A673 (cell line): Measurements from ENCODE around the gene RNF225. TPM values are rescaled to one million over a fixed set of nuclear protein-coding genes. Genes with fewer than 3 reads are reported as not detected.

Experiments
- BruUV-seq: library from RNA; stranded (reverse); fragments of 400-500 nt; replicated peaks from 2 replicates; lab custom pipeline; 2021; lab: Mats Ljungman, UMichigan
- CTCF ChIA-PET: fragments of 300-600 bp; sonication (Branson Sonifier 250); formaldehyde crosslinking; loops from one replicate; lab custom pipeline; 2022; ENCODE audit warnings: antibody characterized with exemption; lab: Charles Lee
- POLR2A ChIA-PET: fragments of 300-600 bp; sonication (Branson Sonifier 250); formaldehyde crosslinking; loops from one replicate; lab custom pipeline; 2022; ENCODE audit warnings: antibody characterized with exemption; ENCODE audit not compliant: low non-redundant PET; lab: Charles Lee
- DNase-seq: peaks from one replicate; pipeline ENCODE4 v3.0.0-alpha.2; 2015; ENCODE audit warnings: low spot score
- H3K27ac ChIP-seq: fragments of 200-600 bp; sonication (generic); 2 replicates; pipeline ENCODE4 v1.5.1; 2016; ENCODE audit warnings: mixed run types, low read depth, mild to moderate bottlenecking, mixed read lengths, antibody characterized with exemption, low read length; ENCODE audit not compliant: poor library complexity, severe bottlenecking
- H3K27me3 ChIP-seq: fragments of 200-600 bp; sonication (generic); replicated peaks from 2 replicates; pipeline ENCODE4 v1.6.1; 2017; ENCODE audit warnings: mixed run types, low read depth, mild to moderate bottlenecking, mixed read lengths, antibody characterized with exemption, low read length; ENCODE audit not compliant: insufficient read depth, poor library complexity
- H3K36me3 ChIP-seq: fragments of 200-600 bp; sonication (generic); 2 replicates; pipeline ENCODE4 v1.6.1; 2016; ENCODE audit warnings: mixed run types, mild to moderate bottlenecking, mixed read lengths, antibody characterized with exemption, low read length; ENCODE audit not compliant: insufficient read depth, poor library complexity, severe bottlenecking
- H3K4me1 ChIP-seq: fragments of 200-600 bp; sonication (generic); 2 replicates; pipeline ENCODE4 v1.6.1; 2017; ENCODE audit warnings: mixed run types, mild to moderate bottlenecking, mixed read lengths, antibody characterized with exemption, low read length; ENCODE audit not compliant: insufficient read depth, poor library complexity, severe bottlenecking
- H3K4me3 ChIP-seq: fragments of 200-600 bp; sonication (generic); 2 replicates; pipeline ENCODE4 v1.5.1; 2016; ENCODE audit warnings: low read depth, mixed run types, mild to moderate bottlenecking, mixed read lengths, low read length; ENCODE audit not compliant: poor library complexity, severe bottlenecking
- H3K9me3 ChIP-seq: fragments of 200-600 bp; sonication (generic); 2 replicates; pipeline ENCODE4 v1.6.1; 2016; ENCODE audit warnings: mixed run types, low read depth, mild to moderate bottlenecking, mixed read lengths, antibody characterized with exemption, low read length; ENCODE audit not compliant: poor library complexity, severe bottlenecking
- EZH2 ChIP-seq: fragments of 200-600 bp; sonication (generic); IDR thresholded peaks from 2 replicates; pipeline ENCODE4 v1.6.1; 2017; ENCODE audit warnings: borderline replicate concordance, low read depth, mild to moderate bottlenecking, mixed read lengths, antibody characterized with exemption, low read length; ENCODE audit not compliant: poor library complexity, severe bottlenecking
- intact Hi-C: fragments of 100-400 bp; cut with micrococcal nuclease; formaldehyde crosslinking; loops from one replicate; pipeline ENCODE4 v1.10.0; 2022; ENCODE audit not compliant: unreplicated experiment
- total RNA-seq: library from RNA; stranded (reverse); gene quantifications from 2 replicates; pipeline ENCODE4 v1.2.3, GENCODE V29; 2021
- TF ChIP-seq, protein P1 (sequence below): fragments of 300-800, 200-600 bp; sonication (generic); conservative IDR thresholded peaks from 2 replicates; pipeline ENCODE4 v1.5.1; 2017; ENCODE audit warnings: low read depth, mild to moderate bottlenecking, antibody characterized with exemption, low read length, moderate library complexity, mixed read lengths

The RNF225 gene
- total RNA-seq, 1 experiment from 2014 or later: 0.60 TPM

DNA sequence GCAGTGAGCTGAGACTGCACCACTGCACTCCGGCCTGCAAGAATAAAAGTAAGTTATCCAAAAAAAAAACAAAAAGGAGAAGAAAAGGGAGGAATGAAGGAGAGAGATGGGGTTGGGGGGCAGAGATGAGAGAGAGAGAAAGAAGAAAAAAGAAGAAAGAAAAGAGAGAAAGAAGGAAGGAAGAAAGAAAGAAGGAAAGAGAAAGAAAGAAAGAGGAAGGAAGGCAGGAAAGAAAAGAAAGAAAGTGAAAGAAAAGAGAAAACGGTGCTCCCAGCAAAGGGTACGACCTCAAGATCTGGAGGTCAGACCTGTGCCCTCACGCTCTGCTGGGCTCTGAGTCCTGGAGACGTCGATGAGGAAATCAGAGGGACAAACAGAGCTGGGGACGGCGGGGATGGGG lies 45.9 kb upstream of the RNF225 start:
- intact Hi-C loops: no loop called here
- ChIA-PET CTCF (no interaction called here), POLR2A (interaction anchor here (0.7 kb wide), 1 partner anchor 32 kb away, joined by 8 read pairs; no protein-coding TSS in a partner anchor)
- Histone ChIP-seq H3K27ac (no peak overlapping the region), H3K27me3 (no peaks in the 10 kb centered on the region), H3K4me1 (peaks cover 8% of the 10 kb centered on the region), H3K36me3 (no peaks in the 10 kb centered on the region), H3K4me3 (no peak overlapping the region), H3K9me3 (no peaks in the 10 kb centered on the region)
- no peak for DNase-seq
- TF ChIP-seq, protein P1, sequence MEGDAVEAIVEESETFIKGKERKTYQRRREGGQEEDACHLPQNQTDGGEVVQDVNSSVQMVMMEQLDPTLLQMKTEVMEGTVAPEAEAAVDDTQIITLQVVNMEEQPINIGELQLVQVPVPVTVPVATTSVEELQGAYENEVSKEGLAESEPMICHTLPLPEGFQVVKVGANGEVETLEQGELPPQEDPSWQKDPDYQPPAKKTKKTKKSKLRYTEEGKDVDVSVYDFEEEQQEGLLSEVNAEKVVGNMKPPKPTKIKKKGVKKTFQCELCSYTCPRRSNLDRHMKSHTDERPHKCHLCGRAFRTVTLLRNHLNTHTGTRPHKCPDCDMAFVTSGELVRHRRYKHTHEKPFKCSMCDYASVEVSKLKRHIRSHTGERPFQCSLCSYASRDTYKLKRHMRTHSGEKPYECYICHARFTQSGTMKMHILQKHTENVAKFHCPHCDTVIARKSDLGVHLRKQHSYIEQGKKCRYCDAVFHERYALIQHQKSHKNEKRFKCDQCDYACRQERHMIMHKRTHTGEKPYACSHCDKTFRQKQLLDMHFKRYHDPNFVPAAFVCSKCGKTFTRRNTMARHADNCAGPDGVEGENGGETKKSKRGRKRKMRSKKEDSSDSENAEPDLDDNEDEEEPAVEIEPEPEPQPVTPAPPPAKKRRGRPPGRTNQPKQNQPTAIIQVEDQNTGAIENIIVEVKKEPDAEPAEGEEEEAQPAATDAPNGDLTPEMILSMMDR: no peak
- TF ChIP-seq EZH2: no peak
- BruUV-seq: no TSS peak

DNA sequence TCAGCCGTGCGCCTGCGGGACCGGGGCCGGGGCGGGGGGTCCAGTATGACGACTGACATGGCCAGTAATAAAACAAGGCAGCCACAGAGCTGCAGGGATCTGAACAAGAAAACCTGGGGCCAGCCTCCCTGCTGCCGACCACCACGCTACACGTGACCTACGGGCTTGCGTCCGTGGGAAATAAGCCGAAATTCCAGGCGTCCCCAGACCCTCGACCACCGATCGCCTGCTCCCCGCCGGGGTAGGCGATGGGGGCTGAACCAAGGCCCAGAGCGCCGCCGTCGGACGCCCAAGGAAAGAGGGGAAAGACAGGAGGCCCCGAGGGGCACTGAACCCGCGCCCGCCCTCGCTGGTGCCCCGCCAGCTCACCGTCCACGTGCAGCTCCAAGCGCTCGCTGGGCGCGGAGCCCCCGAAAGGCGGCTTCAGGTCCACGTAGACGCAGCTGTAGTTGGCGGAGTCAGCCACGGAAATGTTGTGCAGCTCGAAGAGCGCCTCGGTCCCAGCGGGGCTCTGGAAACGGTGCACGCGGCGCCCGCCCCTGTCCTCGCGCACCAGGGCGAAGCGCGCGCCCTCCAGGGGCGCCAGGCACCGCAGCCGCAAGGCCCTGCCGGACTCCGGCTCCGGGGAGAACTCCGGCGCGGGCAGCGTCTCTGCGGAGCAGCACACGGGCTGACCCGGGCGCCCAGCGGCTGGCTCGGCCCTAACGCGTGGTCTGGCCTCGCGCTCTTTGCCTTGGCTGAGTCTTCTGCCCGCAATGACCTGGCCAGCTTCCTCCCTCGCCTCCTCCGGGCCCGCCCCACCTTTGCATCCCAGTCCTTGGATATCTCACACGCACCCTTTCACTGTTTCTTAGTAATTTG lies 45.2 kb upstream of the RNF225 start:
- H3K4me1 ChIP-seq: peaks cover 8% of the 10 kb centered on the region
- POLR2A ChIA-PET: no interaction called here
- no peaks in the 10 kb centered on the region for H3K36me3 ChIP-seq
- no peak overlapping the region for H3K27ac ChIP-seq
- CTCF ChIA-PET: no interaction called here
- BruUV-seq: no TSS peak
- TF ChIP-seq, protein P1: no peak
- TF ChIP-seq EZH2: no peak
- H3K4me3 ChIP-seq: no peak overlapping the region
- no peaks in the 10 kb centered on the region for H3K9me3 ChIP-seq
- no peaks in the 10 kb centered on the region for H3K27me3 ChIP-seq
- DNase-seq: no peak
- intact Hi-C loops: no loop called here

DNA sequence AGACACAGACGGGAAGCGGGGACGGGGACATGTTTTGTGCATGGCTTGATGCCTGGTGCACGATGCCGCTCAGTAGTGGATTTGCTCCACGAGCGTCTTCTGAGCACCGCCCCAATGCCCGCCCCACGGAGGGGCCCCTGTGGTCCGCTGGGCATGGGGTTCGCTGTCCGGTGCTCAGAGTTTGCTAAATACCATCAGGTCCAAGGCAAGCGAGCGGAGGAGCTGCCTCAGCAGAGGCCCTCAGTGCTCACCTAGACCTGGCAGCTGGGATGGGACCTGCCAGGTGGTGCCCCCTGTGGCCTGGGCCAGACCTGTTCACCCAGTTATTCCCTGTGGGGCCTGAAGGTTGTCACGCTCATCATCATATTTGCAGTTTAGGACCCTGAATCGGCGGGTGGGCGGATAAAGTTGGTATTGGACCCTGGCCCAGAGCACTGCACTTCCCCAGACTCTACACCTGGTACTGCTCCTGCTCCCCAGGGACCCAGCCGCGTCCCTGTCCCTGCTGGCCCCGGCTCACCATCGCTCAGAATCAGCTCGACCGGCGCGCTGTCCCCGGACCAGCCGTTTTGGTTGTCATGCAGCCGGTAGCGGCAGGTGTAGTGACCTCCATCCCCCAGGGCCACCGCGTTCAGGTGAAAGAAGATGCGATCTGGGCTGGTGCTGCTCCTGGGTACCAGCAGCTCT lies 44.4 kb upstream of the RNF225 start:
- no peaks in the 10 kb centered on the region for H3K36me3 ChIP-seq
- H3K4me3 ChIP-seq: no peak overlapping the region
- H3K4me1 ChIP-seq: peaks cover 8% of the 10 kb centered on the region
- no TSS peak for BruUV-seq
- CTCF ChIA-PET: no interaction called here
- intact Hi-C loops: no loop called here
- DNase-seq: no peak
- POLR2A ChIA-PET: no interaction called here
- TF ChIP-seq, protein P1: no peak
- no peak for TF ChIP-seq EZH2
- H3K27me3 ChIP-seq: no peaks in the 10 kb centered on the region
- H3K27ac ChIP-seq: no peak overlapping the region
- H3K9me3 ChIP-seq: no peaks in the 10 kb centered on the region
